GM18867 (cell line): ENCODE measurements around the gene CMKLR1.

ENCODE experiments used
- ATAC-seq: cut with Tn5 transposase; IDR thresholded peaks from one replicate; pipeline ENCODE4 v1.9.1; 2021; ENCODE audit warnings: mild to moderate bottlenecking, moderate library complexity; ENCODE audit not compliant: unreplicated experiment

The CMKLR1 gene

DNA sequence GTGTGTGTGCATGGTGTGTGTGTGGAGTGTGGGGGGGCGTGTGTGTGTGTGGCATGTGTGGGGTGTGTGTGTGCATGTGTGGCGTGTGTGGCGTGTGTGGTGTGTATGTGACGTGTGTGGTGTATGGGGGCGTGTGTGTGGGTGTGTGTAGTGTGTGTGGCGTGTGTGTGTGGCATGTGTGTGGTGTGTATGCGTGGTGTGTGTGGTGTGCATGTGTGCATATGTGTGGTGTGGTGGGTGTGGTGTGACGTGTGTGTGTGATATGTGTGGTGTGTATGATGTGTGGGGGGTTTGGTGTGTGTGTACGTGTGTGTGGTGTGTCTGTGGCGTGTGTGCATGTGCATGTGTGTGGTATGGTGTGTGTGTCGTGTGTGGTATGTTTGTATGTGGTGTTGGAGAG, 24.1 kb upstream of the CMKLR1 start:
- ATAC-seq, result no peak

DNA sequence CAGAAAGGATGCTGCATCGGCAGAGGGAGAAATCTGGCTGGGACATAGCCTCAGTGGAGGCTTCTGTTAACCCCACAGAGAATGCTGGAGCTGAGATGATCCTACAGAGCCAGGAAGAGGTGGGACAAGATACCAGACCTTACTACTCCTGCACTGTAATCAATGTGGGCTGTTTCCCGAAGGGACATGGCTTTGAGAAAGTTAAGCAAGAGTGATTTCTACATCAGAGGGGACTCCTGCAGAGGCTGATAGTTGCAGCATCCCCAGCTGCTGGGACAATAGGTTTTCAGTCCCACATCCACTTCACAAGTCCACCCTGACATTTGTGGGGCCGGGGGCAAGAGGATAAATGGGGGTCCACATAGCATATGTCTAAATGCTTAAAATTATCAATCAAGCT, 22.5 kb upstream of the CMKLR1 start:
- no peak for ATAC-seq

DNA sequence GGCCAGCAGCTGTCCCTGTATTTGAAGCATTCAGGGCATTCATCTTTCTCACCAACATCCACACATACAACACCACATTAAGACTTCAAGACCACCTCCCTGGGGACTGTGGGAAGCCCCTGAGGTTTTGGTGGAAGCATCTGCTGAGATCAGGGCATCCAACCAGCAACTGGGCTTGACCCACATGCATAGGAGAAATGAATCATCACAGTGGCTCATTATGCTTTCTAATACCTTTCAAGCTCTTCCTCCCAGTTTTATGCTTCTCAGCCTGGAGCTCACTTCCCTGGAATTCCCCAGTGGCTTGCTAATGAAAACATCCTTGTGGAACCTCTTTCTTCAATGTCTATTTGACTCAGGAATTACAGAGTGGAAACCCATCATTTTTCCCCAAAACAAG, 21.4 kb upstream of the CMKLR1 start:
- no peak for ATAC-seq

DNA sequence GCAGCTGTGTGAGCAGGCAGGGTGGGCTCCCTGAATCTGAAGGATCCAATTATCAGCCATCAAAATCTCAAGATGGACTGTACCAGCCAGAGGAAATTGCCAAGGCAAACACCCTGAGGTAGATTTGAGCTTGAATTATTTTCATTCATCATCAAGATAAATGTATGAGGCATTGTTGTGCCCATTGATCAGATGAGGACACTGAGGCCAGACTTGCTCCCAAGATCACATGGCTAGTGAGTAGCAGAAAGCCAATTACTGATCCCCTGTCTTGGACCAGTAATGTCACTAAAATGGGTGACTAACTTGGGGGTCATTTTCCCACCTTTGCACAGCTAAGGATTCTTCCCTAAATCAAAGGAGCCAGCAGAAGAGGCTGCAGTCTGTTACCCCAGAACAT, 20.9 kb upstream of the CMKLR1 start:
- no peak for ATAC-seq

DNA sequence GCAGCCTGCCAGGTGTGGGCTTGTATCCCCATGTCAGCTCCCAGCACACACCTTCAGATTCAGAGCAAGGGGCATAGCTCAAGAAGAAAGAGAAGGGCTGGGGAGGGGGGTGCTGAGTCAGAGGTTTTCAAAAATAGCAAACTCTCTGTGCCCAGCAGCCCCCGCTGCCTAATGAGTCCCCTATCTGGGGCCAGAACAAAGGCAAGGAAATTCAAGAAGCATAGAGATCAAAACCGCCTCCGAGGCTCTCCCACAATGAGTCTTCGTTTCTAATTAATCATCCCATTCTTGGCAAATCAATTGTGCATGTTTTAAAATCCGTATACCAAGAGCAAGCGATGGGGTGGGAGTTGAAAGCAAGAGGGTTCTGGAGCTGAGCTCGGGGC, 19.5 kb upstream of the CMKLR1 start:
- no peak for ATAC-seq

DNA sequence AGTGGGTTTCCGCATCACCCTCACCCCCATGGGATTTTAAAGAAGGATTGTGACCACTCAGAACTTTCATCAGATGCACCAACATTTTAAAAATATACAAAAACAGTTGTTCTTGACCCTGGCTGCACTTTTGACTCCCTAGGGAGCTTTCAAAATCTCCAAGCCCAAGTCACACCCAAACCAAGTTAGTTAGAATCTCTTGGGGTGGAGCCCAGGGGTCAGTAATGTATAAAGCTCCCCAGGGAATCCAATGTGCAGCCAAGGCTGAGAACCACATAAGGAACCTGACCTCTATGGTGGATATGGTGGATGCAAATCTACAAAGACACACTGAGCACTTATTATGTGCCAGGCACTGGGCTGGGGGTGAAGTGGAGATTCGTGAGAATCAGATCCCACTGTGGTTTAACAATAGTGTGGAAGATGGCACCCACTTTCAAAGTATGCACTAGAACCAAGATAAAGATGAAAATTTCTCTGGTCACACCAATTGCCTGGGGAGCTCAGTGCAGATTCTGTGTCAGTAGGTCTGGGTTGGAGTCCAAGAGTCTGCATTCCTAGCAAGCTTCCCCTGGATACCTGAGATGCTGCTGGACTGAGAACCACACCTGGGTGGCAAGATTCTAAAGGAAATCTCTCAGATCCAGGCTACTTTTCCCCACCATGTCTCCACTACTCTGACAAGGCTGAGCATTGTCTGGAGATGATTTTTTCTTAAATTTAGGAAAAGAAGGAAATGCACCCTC, 18.9 kb upstream of the CMKLR1 start:
- ATAC-seq, result no peak

DNA sequence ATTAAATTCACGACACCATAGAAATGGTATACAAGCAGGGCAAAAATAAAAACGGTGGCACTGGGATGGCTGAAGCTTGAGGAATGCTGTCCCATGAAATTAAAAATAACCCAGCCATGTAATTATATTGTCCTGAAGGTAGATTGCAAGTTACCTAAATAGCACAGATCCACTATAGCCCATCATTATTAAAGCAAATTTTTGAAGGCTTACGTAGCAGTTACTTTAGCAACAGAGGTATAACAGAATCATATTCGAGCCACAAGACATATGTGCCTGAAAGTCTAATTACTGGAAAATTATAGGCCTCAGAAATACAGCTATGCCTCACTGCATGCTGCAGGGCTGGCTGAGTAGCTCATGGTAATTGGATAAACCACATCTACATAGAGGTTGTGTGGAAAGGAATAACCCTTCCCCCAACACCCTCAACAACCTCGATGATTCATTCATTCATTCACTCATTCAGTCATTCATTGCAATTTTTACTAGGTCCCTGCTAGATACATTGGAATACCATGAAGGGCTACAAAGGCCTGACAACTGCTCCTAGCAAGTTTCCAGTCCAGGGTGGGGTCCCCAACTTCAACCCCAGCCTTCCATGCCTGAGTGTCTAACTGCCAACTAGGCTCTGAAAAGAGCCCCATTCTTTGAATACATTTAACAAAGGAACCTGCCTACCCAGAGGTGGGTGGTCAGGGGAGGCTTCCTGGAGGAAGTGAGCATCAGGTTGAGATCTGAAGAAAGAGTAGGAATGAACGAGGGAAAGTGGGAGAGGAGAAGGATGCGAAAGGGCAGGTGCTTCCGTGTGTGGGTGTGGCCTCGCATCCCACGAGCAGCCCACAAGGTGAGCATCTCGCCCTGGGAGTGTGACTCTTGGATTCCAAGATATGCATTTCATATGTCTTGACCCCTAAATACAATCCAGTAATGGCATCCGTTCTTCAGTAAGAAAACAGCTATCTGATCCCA, 18.0 kb upstream of the CMKLR1 start:
- no peak for ATAC-seq

DNA sequence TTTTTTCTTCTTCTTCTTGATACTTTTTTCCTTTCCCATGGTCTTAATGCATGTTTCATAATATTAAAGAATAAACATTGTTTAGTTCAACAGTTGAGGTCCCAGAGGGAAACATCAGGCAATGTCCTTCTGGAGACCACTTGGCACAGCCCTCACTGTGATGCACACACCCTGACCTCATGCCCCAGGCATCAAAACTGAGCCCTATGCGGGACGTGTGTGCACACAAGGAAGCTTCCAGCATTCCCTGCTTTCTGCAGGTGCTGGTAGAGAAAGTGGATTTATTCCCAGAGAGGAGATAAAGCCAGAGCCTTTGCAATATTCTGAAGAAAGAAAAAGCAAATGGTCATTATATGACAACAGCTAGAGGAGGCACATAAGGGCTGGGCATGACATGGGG, 16.0 kb upstream of the CMKLR1 start:
- ATAC-seq, result no peak

DNA sequence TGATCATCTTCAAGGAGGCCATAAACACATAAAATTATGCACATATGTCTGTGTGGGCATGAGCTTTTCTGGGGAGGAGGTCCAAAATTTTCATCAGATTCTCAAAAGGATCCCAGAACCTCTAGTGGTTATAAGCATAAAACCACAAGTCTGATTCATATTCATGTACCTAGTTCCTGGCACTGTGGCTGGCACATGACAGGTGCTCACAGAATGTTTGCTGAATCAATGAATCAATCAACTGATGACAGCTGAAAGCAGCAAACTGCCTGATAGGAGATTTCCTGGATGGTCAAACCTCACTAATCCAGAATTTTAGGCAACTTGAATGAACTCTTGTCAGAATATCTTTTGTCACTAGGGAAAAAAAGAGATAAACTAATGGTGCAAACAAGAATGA, 13.5 kb upstream of the CMKLR1 start:
- ATAC-seq, result no peak

DNA sequence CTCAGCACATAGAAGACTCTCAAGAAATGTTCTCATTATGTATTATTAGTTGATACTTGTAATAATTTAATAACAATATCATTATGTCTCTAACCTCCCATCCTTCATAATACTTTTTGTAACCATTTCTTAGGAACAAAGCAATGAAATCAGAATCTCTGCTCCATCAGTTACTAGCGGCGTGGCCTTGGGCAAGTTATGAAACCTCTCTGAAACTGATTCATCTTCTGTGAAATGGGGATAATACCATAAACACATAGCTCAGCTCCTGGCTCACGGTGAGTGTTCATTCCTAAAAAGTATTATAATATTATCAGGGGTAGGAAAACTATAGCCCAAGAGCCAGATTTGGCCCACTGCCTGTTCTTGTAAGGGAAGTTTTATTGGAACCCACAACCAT, 11.4 kb upstream of the CMKLR1 start:
- no peak for ATAC-seq

DNA sequence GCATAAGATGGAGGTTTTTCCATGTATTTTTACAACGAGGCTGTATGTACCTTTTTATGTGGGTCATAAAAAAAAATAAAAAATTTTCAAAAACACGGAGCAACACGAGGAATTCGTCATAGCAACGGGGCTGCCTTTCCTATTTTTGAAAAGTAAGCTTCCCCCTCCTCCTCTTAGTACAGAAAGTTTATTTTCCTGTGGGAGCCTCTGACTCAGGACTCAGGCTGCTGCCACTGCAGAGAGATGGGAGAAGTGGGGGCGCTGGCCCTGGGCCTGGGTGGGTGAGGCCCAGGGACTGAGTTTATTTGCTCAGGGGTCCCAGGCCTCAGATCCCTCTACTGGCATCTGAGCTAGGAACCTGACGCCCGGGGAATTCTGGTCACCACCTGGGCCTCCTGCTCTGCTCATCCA, 10.2 kb upstream of the CMKLR1 start:
- no peak for ATAC-seq

DNA sequence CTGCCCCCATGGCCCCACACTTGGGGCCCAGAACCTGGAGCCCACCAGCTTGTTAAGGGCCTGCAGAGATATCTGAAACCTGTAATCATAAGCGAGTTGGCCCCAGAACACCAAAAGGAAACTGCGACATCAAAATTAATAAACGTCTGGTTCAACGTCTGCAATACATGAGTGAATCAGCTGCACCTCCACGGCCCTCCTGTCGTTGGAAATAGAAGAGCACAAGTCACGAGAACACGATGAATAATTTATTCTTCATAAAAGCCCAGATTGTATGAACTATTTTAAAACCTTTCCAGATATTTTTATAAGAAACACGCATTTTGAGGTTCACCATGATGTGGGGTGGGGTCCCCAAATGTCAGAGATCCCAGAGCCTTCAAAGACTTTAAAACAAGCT, 9.7 kb upstream of the CMKLR1 start:
- no peak for ATAC-seq

DNA sequence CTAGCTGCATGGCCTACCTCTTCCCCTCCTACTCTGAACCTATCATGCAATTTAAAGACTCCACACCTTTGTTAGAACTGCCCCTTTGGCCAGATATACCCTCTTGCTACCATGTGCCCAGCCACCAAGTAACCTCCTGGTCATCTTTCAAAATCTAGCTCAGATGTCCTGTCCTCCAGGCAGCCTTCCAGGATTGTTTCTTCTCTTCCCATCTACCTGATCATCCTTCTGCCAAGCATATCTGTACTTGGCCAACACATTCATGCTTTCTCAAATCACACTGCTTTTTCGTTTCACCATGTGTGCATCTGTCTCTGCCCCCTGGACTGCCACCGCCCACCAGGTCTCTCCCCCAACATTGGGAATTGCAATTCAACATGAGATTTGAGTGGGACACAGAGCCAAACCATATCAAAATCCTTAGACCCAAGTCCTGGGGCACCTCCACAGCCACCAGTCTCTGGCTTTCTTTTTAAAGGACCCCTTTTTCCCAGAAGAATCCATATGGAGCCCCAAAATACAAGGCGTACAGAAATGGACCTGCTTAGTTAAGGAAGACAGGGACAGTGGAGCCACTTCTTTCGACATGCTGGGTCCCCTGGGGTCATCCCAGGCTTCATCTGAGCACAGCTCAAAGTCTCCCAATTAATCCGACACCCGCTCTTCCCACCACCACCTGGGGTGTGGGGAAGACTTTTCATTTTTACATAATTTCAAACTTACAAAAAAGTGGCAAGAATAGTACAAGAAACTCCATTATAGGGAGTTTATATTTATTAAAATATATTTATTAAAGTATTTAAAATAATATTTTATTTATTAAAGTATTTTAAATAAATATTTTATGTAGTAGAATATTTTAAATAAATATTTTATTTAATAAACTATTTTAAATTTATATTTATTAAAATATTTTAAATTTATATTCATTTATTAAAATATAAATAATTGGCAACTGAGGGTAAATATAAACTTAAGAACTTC, 7.9 kb upstream of the CMKLR1 start:
- no peak for ATAC-seq

DNA sequence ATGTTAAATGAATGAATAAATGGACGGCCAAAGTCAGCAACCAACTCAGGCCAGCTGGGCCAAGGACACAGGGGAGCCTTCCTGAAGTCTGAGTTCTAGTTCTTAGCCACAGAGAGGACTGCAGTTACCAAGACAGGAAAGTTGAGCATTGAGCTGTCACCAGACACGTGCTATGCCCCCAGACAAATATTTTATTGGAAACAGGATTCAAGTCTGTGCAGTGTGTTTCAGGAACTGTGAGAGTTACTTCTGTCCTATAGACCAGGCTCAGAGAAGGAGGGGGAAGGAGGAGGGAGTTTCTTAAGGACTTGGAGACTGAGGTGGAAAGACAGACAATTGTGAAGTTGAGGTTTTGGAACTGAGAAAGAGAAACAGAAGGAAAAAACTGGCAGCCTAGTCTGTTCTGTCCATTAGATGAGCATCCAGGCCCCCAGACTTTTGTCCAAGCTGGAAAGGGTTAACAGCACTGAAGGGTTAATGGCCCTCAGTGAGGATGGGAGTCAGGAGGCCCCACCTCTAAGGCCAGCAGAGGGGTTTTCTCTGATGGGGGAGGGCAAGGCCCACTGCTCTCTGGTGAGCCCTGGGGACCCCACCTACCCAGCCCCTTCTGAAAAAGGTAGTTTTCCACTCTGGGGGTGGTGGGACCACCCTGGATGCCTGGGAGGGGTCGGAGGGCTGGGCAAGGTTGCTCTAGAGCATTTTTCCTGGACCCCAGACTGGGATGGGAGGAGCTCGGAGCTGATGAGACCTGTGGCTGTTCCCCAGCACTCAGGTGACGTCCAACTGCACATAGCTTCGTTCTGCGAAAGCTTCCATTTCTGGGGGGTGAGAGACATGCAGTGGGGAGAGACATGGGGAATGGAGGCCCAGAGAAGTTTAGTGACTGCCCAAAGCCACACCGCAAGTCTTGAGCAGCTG, 6.9 kb upstream of the CMKLR1 start:
- no peak for ATAC-seq

DNA sequence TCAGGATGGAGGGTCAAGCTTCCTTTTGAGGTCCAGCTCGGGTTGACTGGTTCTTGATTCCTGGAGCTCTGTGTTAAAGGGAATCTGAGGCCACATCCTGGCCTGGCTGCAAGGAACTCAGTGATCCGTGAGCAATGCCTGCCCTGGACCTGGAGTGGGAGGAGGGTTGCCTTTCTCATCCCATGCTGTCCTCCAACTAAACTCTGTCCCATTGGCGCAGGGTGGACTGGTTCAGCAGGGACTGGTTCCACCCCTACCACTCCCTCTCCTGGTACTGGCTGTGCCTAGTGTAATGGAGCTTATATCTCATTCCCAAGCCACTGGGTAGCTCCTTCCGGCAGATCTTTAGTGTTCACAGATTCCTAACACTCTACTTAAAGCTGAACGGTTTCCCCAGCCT, 3.9 kb upstream of the CMKLR1 start:
- no peak for ATAC-seq

DNA sequence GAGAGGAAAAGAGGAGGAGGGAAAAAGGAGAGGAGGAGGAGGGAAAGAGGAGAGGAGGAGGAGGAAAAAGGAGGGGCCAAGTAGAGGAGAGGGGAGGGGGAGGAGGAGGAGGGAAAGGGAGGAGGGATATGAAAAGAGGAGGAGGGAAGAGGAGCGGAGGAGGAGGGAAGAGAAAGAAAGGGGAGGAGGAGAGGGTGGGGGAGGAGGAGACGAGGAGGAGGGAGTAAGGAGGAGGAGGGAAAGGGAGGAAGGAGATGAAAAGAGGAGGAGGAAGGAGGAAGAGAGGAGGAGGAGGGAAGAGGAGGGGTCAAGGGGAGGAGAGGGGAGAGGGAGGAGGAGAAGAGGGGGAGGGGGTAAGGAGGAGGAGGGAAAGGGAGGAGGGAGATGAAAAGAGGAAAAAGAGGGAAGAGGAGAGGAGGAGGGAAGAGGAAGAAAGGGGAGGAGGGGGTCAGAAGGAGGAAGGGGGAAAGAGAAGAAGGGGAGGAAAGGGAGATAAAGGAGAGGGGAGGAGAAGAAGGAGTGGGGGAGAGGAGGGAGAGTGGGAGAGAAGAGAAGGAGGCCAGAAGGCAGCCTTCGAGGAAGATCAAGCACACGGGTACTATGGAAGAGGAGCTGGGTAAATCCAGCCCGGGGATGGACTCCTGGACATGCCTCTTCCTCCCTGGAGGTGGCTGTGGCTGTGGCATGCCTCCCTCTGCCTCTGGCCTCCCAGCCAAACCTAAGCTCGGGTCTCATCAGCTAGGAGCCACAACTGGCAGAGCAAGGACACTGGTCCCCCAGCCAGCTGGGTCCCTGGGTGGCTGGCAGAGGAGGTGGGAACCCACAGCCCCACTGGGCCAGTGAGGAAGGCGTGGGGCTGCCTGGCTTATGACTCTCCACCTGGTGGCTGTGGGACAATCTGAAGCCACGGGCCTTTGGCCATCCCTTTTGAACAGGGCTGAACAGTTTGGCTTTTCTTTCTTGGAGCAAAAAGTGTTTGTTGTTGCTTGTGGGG, 3.0 kb upstream of the CMKLR1 start:
- no peak for ATAC-seq

DNA sequence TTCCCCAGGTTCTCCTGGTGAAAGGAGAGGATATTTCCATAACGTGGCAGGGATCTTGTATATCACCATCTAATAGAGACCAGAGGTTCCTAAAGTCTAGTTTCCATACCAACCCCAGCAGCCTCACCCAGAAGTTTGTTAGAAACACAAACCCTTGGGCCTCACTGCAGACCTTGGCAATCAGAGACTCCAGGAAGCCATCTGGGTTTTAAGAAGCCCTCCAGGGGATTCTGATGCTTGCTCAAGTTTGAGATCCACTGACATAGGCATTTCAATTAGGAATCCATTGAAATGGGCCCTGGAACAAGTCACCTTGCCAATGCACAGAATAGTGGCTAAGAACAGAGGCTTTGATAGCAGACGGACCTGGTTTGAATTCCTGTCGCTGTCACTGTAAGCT, 2.2 kb upstream of the CMKLR1 start:
- ATAC-seq, result no peak

DNA sequence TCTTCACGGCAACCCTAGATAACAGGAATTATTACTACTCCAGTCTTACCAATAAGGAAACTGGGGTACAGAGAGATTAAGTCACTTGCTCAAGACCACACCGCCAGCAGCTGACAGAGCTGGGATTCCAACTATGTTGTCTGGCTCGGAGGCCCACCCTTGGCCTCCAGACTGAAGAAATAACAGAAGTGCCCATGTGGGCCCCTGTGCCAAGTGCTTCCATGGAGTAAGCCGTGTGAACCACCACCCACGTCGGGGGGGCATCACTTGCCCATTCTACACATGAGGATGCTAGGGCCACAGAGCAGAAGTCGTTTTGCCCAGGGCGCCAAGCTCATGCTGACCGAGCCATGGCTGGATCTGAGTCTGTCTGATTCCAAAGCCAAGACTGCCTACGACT, 926 bp upstream of the CMKLR1 start:
- ATAC-seq, result no peak
